ENCODE measurements around the gene ALG9. TPM values are rescaled to one million over a fixed set of nuclear protein-coding genes. Genes with fewer than 3 reads are reported as not detected.

The ALG9 gene
- polyA plus RNA-seq, 3 donors = 7.4 to 7.9 (median 7.8) TPM

DNA sequence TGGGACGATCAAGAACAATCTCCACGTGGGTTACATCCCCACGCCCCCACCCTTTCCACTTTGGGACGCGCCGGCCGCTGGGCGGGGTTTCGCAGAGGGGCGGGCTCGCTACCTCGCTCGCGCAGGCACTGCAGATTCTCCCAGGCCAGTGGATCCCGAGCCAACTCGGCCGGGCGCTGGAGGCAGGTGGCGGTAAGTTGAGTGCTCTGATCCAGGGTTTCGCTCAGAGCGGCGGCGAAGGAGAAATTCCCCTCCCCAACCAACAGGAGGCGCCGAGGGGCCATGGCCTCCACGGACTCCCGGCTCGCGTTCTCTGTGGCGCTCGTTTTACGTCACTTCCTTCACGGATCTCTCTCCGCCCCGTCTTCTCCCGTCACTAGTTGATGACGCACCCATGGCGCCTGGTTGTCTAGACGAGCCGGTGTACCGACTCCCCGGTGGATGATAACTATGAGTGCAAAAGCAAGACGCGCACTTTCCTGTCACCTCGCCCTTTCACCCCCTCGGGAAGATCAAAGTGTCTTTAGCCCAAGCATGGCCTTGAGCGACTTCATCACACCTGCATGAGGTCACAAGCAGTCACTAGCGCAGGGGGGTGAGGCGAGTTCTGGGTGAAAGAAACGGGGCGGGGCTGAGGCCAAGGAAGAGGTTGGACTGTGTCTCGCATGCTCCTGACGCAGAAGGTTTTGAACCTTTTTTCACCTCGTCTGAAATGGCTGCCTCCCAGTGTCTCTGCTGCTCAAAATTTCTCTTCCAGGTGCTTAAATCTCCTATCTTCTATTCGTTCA is 7.7 kb upstream of the ALG9 start, which contains the start of the genes CFAP68 and FDXACB1:
CFAP68 (plus strand) TSS at position 693 of the 788 bp plus-strand sequence; CDS start at position 713, 20 bp downstream.
FDXACB1 (minus strand) TSS at position 317 of the 788 bp plus-strand sequence; CDS start at position 284, 33 bp downstream.
- H3K27ac Mint-ChIP-seq = peak within 1 kb of the TSS; percentile 99 to 100 (median 100)
- H3K27me3 ChIP-seq (ENCODE audit: control insufficient read depth in 2 of 2, insufficient read depth in 2 of 2, low read length in 2 of 2) = no peaks in the 10 kb centered on the region
- peaks cover 29 to 35% of the 10 kb centered on the region in 2 donors for H3K4me1 ChIP-seq (ENCODE audit: control insufficient read depth in 1 of 2, insufficient read depth in 2 of 2, low read length in 2 of 2)
- no peaks in the 10 kb centered on the region for H4K20me1 ChIP-seq (ENCODE audit: insufficient read depth, low read length)
- peaks cover 0 to 3% (median 0%) of the 10 kb centered on the region in 7 donors for H3K9me3 Mint-ChIP-seq
- no peaks in the 10 kb centered on the region for H3K9me3 ChIP-seq (replicated peaks in 1 of 2; ENCODE audit: control insufficient read depth in 1 of 2, insufficient read depth in 1 of 2, low read length in 2 of 2)
- WGBS (ENCODE audit: insufficient coverage) = under 1% methylated on average over 38 of the region's 55 CpGs
- peaks cover 4 to 12% of the 10 kb centered on the region in 2 donors for H3K36me3 ChIP-seq (replicated peaks in 1 of 2; ENCODE audit: control insufficient read depth in 1 of 2, insufficient read depth in 2 of 2, low read length in 2 of 2)
- DNase-seq = peak; percentile 96 to 98 (median 97)
- peak within 1 kb of the TSS; percentile 89 for H2AFZ ChIP-seq (ENCODE audit: insufficient read depth, low read depth, low read length, poor library complexity, severe bottlenecking)
- H3K9ac ChIP-seq (ENCODE audit: insufficient read depth, low read length, poor library complexity, severe bottlenecking) = peak within 1 kb of the TSS; percentile 87
- TF ChIP-seq, protein P1, sequence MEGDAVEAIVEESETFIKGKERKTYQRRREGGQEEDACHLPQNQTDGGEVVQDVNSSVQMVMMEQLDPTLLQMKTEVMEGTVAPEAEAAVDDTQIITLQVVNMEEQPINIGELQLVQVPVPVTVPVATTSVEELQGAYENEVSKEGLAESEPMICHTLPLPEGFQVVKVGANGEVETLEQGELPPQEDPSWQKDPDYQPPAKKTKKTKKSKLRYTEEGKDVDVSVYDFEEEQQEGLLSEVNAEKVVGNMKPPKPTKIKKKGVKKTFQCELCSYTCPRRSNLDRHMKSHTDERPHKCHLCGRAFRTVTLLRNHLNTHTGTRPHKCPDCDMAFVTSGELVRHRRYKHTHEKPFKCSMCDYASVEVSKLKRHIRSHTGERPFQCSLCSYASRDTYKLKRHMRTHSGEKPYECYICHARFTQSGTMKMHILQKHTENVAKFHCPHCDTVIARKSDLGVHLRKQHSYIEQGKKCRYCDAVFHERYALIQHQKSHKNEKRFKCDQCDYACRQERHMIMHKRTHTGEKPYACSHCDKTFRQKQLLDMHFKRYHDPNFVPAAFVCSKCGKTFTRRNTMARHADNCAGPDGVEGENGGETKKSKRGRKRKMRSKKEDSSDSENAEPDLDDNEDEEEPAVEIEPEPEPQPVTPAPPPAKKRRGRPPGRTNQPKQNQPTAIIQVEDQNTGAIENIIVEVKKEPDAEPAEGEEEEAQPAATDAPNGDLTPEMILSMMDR (IDR thresholded peaks at IDR 0.05) = peak; percentile 99
- no peaks in the 10 kb centered on the region for H3K79me2 ChIP-seq (ENCODE audit: insufficient read depth, low read length)
- peaks cover 12% of the 10 kb centered on the region in 2 donors for H3K36me3 Mint-ChIP-seq
- peak within 1 kb of the TSS; percentile 96 to 100 for H3K27ac ChIP-seq (ENCODE audit: low read depth in 1 of 2, low read length in 2 of 2)
- peak within 1 kb of the TSS; percentile 96 for H3K4me2 ChIP-seq (replicated peaks; ENCODE audit: extremely low read depth, low read length, poor library complexity, severe bottlenecking)
- peaks cover 35% of the 10 kb centered on the region for H3K4me1 Mint-ChIP-seq
- H3K27me3 Mint-ChIP-seq (ENCODE audit: low read depth in 3 of 3) = peaks cover 0 to 4% (median 2%) of the 10 kb centered on the region in 3 donors
- peak within 1 kb of the TSS; percentile 88 to 95 for H3K4me3 Mint-ChIP-seq
- intact Hi-C loops (cut with micrococcal nuclease) = loop anchor here (2.0 to 10.0 kb wide), 3 partner anchors 48 to 196 kb away; partner anchors contain the start of genes NKAPD1 (in 2 of the 2) and PIH1D2 (in 2 of the 2)
- peak within 1 kb of the TSS; percentile 67 to 82 (median 71) for H3K4me3 ChIP-seq (replicated peaks in 1 of 3; ENCODE audit: low read depth in 2 of 3, low read length in 3 of 3)

DNA sequence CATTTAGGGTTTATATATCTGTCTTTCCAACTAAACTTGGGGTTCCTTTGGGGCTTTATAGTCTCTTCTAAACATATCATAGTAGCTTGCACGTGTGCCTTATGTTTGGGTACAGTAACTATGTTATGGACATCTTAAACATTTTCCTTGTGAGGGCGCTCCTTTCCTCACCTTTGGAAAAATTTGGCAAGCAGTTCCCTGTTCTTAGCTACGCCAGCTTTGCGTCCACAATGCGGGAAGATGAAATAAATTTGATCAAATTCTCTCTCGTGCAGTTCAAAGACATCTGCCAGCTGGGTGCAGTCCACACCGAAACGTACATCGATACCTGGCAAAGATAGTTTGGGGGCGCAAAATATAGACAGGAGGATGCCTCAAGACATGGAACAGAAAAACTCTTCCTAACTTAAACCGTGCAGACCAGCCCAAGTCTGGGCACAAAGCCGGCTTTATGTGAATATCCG is 7.0 kb upstream of the ALG9 start:
- peak overlapping the region; percentile 88 to 95 for H3K4me3 Mint-ChIP-seq
- peak overlapping the region; percentile 96 for H3K4me2 ChIP-seq (replicated peaks; ENCODE audit: extremely low read depth, low read length, poor library complexity, severe bottlenecking)
- no peaks in the 10 kb centered on the region for H3K9me3 ChIP-seq (replicated peaks in 1 of 2; ENCODE audit: control insufficient read depth in 1 of 2, insufficient read depth in 1 of 2, low read length in 2 of 2)
- H3K36me3 Mint-ChIP-seq = peaks cover 12 to 13% of the 10 kb centered on the region in 2 donors
- intact Hi-C loops (cut with micrococcal nuclease) = loop anchor here (2.0 to 10.0 kb wide), 3 partner anchors 48 to 196 kb away; partner anchors contain the start of genes NKAPD1 (in 2 of the 2) and PIH1D2 (in 2 of the 2)
- peaks cover 4 to 12% of the 10 kb centered on the region in 2 donors for H3K36me3 ChIP-seq (replicated peaks in 1 of 2; ENCODE audit: control insufficient read depth in 1 of 2, insufficient read depth in 2 of 2, low read length in 2 of 2)
- peak overlapping the region; percentile 87 for H3K9ac ChIP-seq (ENCODE audit: insufficient read depth, low read length, poor library complexity, severe bottlenecking)
- H3K4me1 Mint-ChIP-seq = peaks cover 35% of the 10 kb centered on the region
- H2AFZ ChIP-seq (ENCODE audit: insufficient read depth, low read depth, low read length, poor library complexity, severe bottlenecking) = peak overlapping the region; percentile 89
- 1% methylated on average over 12 of the region's 13 CpGs for WGBS (ENCODE audit: insufficient coverage)
- H3K27ac Mint-ChIP-seq = peak overlapping the region; percentile 99 to 100 (median 100)
- no peak for DNase-seq
- peaks cover 29 to 35% of the 10 kb centered on the region in 2 donors for H3K4me1 ChIP-seq (ENCODE audit: control insufficient read depth in 1 of 2, insufficient read depth in 2 of 2, low read length in 2 of 2)
- H3K4me3 ChIP-seq (replicated peaks in 1 of 3; ENCODE audit: low read depth in 2 of 3, low read length in 3 of 3) = peak overlapping the region; percentile 67 to 82 (median 71)
- H3K27me3 Mint-ChIP-seq (ENCODE audit: low read depth in 3 of 3) = peaks cover 0 to 4% (median 2%) of the 10 kb centered on the region in 3 donors
- no peaks in the 10 kb centered on the region for H4K20me1 ChIP-seq (ENCODE audit: insufficient read depth, low read length)
- TF ChIP-seq, protein P1 (IDR thresholded peaks at IDR 0.05) = no peak
- H3K9me3 Mint-ChIP-seq = peaks cover 0 to 3% (median 0%) of the 10 kb centered on the region in 7 donors
- H3K27me3 ChIP-seq (ENCODE audit: control insufficient read depth in 2 of 2, insufficient read depth in 2 of 2, low read length in 2 of 2) = no peaks in the 10 kb centered on the region
- peak overlapping the region; percentile 96 to 100 for H3K27ac ChIP-seq (ENCODE audit: low read depth in 1 of 2, low read length in 2 of 2)
- no peaks in the 10 kb centered on the region for H3K79me2 ChIP-seq (ENCODE audit: insufficient read depth, low read length)
